ENCODE data around the gene CFAP45. TPM values are rescaled to one million over a fixed set of nuclear protein-coding genes. Genes with fewer than 3 reads are reported as not detected.
A peak's percentile ranks its signal among the peaks of the same experiment; 100 is the strongest.

The CFAP45 gene
- total RNA-seq, 1 donor from 2014 or later, result 2.8 TPM

- peaks cover 13% of the 10 kb centered on the region for H3K36me3 Mint-ChIP-seq
- no peaks in the 10 kb centered on the region for H3K9me3 Mint-ChIP-seq
- H3K27ac Mint-ChIP-seq, result no peak overlapping the region
- no peak for TF ChIP-seq CTCF (conservative IDR thresholded peaks at IDR 0.05)
- DNase-seq (ENCODE audit: extremely low spot score, unreplicated experiment), result no peak
- H3K4me1 Mint-ChIP-seq (ENCODE audit: unreplicated experiment), result peaks cover 24% of the 10 kb centered on the region
- no peaks in the 10 kb centered on the region for H3K27me3 Mint-ChIP-seq
- H3K4me3 Mint-ChIP-seq, result no peak overlapping the region
These were observed 34.4 kb upstream of the CFAP45 start for GRCh38 chr1:159934136-159935039.

GRCh38 chr1:159933347-159933746 is 33.4 kb upstream of the CFAP45 start:
- TF ChIP-seq CTCF (conservative IDR thresholded peaks at IDR 0.05), result no peak
- no peak for DNase-seq (ENCODE audit: extremely low spot score, unreplicated experiment)
- Mint-ChIP-seq H3K27ac (peak overlapping the region; percentile 25), H3K9me3 (no peaks in the 10 kb centered on the region), H3K36me3 (peaks cover 18% of the 10 kb centered on the region), H3K4me3 (no peak overlapping the region), H3K27me3 (no peaks in the 10 kb centered on the region), H3K4me1 (ENCODE audit: unreplicated experiment) (peaks cover 14% of the 10 kb centered on the region)

- H3K27me3 Mint-ChIP-seq, result no peaks in the 10 kb centered on the region
- no peaks in the 10 kb centered on the region for H3K9me3 Mint-ChIP-seq
- H3K4me3 Mint-ChIP-seq, result no peak overlapping the region
- TF ChIP-seq CTCF (conservative IDR thresholded peaks at IDR 0.05), result no peak
- no peak for DNase-seq (ENCODE audit: extremely low spot score, unreplicated experiment)
- H3K4me1 Mint-ChIP-seq (ENCODE audit: unreplicated experiment), result peaks cover 9% of the 10 kb centered on the region
- H3K27ac Mint-ChIP-seq, result peak overlapping the region; percentile 25
- H3K36me3 Mint-ChIP-seq, result peaks cover 18% of the 10 kb centered on the region
These were observed 32.6 kb upstream of the CFAP45 start for GRCh38 chr1:159932296-159933285.

GRCh38 chr1:159931795-159932173 is 31.8 kb upstream of the CFAP45 start:
- H3K27ac Mint-ChIP-seq, result no peak overlapping the region
- DNase-seq (ENCODE audit: extremely low spot score, unreplicated experiment), result no peak
- no peaks in the 10 kb centered on the region for H3K27me3 Mint-ChIP-seq
- TF ChIP-seq CTCF (conservative IDR thresholded peaks at IDR 0.05), result no peak
- peaks cover 18% of the 10 kb centered on the region for H3K36me3 Mint-ChIP-seq
- peaks cover 4% of the 10 kb centered on the region for H3K4me1 Mint-ChIP-seq (ENCODE audit: unreplicated experiment)
- H3K9me3 Mint-ChIP-seq, result no peaks in the 10 kb centered on the region
- H3K4me3 Mint-ChIP-seq, result no peak overlapping the region

GRCh38 chr1:159931101-159931794 is 31.3 kb upstream of the CFAP45 start:
- H3K27me3 Mint-ChIP-seq, result no peaks in the 10 kb centered on the region
- H3K4me3 Mint-ChIP-seq, result no peak overlapping the region
- no peaks in the 10 kb centered on the region for H3K9me3 Mint-ChIP-seq
- DNase-seq (ENCODE audit: extremely low spot score, unreplicated experiment), result no peak
- no peak overlapping the region for H3K27ac Mint-ChIP-seq
- H3K36me3 Mint-ChIP-seq, result peaks cover 18% of the 10 kb centered on the region
- no peak for TF ChIP-seq CTCF (conservative IDR thresholded peaks at IDR 0.05)
- peaks cover 6% of the 10 kb centered on the region for H3K4me1 Mint-ChIP-seq (ENCODE audit: unreplicated experiment)
